NCI-H345 treated with DMSO at 0.1 percent for 48 hours (cell line): ENCODE measurements around the gene KLK12.

Source experiments
- DNase-seq: peaks from one replicate; lab custom pipeline; 2025; ENCODE audit not compliant: unreplicated experiment; lab: John Stamatoyannopoulos, UW

KLK12 gene

DNA sequence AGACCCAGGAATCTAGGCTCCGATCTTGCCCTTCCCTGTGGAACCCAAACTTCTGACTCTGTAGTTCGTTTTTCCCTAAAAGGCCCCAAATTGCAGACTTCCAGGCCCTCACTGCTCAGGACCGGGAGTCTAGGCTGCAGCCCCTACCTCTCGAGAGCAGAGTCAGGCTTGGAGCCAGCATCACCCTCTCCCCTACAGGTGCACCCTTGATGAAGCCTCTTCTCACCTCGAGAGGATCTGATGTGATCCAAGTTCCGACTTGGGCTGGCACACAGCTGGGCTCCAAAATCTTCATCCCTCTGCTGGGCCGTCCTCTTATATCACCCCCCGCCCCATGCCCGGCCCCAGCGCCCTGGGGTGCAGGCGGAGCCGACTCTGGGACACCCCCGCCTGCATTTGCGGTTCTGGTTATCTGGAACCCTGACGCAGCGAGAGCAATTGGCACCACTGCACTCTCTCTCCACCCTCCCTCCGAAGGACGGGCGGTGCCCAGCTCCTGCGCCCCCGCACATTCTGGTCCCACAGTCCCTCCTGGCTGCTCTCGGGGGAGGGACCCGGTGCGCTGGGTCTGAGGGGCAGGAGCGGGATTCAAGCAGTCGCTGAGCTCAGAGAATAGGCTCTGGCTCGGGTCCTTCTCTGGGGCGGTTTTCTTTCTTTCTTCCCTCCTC lies 51.0 kb downstream of the KLK12 start, which contains the start of gene KLK7:
Gene KLK7, minus strand, starts transcription at position 293 of the 668 bp plus-strand sequence. CDS start 1,518 bp downstream, outside the sequence.
- no peak for DNase-seq

DNA sequence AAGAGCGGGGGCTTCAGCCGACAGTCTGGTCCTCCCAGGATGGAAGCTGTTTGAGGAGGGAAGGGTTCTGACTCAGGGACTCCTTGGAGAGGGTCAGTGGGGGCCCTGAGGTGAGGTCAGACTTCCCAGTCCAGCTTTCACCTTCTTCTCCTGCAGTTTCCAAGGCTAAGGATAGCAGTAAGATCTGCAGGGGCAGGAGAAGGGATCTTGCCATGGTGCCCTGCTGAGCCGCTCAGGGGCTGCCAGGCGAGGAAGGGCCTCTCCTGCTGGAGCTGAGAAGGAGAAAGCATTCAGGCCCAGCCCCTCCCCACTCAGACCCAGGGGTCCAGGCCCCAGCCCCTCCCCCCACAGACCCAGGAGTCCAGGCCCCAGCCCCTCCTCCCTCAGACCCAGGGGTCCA lies 52.6 kb downstream of the KLK12 start:
- DNase-seq: no peak

DNA sequence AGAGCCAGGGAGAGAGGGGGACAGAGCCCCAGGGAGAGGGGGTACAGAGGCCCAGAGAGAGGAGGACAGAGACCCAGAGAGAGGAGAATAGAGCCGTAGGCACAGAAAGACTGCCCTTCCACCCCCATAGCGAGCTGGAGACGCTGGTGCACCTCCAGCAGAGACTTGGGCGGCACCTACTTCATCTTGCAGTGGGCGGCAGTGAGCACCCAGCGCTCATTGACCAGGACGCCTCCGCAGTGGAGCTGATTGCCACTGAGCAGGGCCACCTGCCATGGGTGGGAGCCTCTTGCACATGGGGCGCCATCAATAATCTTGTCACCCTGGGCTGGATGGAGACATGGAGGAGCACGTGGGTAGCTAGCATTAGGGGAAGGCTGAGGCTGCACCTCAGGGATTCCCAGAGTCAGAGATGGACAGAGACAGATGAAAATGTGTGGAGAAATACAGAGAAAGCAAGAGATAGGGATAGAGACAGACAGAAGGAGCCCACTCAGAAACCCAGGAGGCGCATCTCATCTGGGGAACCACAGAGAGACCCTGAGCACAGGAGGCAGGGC lies 53.1 kb downstream of the KLK12 start:
- DNase-seq: no peak

DNA sequence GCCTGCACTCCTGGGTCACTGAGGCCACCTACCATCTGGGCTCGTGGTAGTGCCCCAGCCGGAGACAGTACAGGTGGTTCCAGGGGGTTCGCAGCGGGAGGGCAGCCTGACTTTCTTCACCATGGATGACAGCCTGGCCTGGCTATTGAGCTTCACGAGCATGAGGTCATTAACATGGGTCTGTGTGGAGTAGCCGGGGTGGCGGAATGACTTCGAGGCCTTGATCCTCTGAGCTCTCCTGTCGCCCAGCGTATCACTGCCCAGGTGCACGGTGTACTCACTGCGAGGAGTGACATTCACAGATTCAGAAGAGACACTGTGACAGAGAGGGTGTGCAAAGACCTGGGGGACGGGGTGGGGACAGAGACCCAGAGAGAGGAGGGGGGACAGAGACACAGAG lies 54.6 kb downstream of the KLK12 start:
- DNase-seq: no peak

DNA sequence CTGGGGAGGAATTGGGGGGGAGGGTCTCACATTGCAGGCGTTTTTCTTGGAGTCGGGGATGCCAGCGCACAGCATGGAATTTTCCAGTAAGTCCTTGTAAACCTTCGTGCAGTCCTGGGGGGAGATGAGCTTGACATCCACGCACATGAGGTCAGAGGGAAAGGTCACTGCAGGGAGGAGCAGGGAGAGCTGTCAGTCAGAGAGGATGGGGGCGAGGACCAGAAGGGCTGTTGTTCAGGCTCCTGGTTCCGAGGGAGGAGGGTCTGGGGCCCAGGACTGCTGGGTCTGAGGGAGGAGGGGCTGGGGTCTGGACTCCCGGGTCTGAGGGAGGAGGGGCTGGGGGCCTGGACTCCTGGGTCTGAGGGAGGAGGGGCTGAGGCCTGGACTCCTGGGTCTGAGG lies 55.0 kb downstream of the KLK12 start:
- DNase-seq: no peak
